ENCODE results near the gene SORBS2. TPM values are rescaled to one million over a fixed set of nuclear protein-coding genes. Genes with fewer than 3 reads are reported as not detected.

The SORBS2 gene
- total RNA-seq, 1 donor from 2014 or later = 819 TPM

DNA sequence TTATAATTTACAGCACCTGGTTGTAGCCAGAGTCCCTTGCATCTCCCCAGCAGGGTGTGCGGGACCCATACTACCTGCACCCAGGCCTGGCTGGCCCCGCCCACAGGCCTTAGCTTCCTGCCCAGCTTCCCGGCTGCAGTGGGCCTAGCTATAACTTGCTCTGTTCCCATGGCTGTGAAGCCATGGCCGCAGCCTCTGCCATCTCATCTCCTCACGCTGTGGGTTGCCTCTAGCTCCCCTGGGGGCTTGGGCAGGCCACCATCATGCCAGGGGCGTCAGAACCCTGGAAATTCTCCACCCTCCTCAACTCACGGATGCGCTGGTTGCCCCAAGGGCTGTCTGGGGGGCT, 26.1 kb upstream of the SORBS2 start:
- no peak for ATAC-seq (ENCODE audit: poor library complexity)
- intact Hi-C loops (cut with DNase I) = no loop called here

DNA sequence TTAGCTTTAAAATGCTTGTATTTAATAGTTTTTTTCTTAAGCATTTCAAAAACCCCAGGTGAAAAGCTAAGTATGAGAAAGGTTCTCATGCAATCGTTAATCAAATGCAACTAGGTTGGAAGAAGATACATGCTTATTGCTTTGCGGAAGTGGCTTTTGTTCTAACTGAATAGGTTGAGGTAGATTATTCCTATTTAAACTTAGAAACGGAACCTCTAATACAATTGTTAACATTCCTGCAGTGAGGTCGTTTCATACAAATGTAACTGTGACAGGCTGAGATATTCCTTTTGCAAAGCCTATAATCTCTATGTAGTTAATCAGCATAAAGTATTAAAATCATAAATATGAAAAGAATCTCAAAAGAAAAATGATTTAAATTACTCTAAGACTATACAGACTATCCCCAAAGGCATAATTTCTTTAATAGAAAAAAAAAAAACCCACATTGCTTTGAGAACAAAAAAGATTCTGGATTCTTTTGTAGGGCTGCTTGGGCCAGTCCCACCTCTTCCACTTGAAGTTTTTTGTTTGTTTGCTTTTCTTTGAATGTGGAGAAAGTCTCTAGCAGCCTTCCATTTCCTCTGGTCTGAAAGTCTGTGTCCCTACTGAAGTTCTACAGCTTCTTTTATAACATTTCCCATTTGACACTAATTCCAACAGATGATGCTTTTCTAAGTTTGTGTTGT, 25.6 kb upstream of the SORBS2 start:
- intact Hi-C loops (cut with DNase I) = no loop called here
- no peak for ATAC-seq (ENCODE audit: poor library complexity)

More for the DNA sequence above, 26.1 kb upstream of the SORBS2 start:
- no peak for DNase-seq

DNA sequence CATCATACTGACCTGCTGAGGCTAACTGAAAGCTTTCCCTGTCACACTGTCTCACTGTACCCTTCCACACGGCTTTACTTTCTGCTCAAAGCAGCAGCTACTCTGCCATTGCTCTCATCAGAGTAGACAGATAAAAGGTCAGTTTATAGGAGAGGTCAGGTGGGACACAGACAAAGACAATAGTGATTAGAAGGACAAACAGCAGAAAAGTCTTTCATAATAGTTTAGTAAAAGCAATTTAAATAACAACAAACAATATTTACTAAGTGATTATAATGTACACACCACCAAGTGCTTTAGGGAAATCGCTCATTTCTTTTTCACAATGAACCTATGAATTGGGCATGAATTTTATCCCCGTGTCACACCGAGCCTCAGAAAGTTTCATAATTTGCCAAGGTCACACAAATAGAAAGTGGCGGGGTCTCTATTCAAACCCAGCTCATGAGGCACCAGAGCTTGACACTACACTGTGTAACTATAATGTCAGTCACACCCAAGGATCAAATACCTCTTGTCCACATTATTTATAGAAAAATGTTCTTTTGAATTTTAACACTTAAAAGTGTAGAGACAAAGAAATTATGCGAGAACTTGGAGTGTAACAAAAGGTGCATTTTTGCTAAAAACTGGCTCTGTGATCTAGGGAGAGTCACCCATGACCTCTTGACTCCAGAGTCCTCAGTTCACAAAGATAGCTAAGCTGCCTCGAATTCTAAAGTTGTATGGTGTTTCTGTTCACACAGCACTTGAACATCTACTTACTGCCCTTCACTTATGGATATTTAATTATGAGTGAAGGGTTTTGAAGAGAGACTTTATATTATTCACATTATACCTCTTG, 24.5 kb upstream of the SORBS2 start:
- peak; percentile 48 for ATAC-seq (ENCODE audit: poor library complexity)
- intact Hi-C loops (cut with DNase I) = no loop called here

More for the DNA sequence above, 25.6 kb upstream of the SORBS2 start:
- no peak for DNase-seq

DNA sequence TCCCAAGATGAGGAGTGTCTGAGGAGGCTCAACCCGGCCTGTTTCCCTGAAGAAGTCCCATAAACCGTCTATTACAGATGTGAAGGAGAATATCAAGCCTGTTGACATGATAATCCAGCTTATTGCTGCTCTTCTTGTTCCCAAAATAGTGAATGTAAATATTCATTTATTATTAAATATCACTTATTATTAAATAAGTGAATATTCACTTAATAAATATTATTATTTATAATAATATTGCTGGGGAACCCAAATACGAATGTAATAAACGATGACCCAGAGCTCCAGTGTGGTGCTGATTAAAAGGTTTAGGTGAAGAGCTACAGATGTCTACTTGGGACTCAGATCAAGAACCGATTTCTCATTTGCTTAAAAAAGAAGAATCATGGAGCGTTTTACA, 23.8 kb upstream of the SORBS2 start:
- intact Hi-C loops (cut with DNase I) = no loop called here
- ATAC-seq (ENCODE audit: poor library complexity) = no peak
- no peak for DNase-seq

More for the DNA sequence above, 24.5 kb upstream of the SORBS2 start:
- no peak for DNase-seq

DNA sequence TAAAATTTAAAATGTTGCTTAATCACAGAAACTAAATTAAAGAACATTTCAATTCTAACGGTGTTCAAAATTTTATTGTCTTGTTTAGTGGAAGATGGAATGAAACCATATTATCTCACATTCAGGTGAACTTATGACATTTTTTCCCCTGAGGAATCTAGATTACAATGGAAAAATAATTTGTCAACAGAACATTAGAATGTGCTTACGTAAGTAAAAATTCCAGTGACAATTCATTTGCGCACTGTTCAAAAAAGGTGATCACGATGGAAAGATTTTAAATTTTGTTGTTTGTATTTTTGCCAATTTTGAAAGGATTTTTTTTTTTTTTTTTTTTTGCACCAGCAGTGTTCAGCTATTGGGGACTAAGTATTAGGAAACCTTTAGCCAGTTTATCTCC, 23.3 kb upstream of the SORBS2 start:
- ATAC-seq (ENCODE audit: poor library complexity) = no peak
- DNase-seq = no peak
- intact Hi-C loops (cut with DNase I) = no loop called here

DNA sequence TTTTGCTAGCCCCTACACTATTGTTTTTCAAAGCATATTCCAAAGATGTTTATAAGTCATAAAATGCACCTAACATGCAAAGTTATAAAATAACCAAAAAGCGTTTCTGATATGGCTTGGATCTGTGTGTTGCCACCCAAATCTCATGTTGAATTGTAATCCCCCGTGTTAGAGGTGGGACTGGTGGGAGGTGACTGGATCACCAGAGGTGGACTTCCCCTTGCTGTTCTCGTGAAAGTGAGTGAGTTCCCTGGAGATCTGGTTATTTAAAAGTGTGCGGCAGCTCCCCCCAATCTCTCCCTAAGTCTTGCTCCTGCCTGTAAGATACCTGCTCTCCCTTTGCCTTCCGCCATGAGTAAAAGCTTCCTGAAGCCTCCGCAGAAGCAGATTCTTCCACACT, 22.8 kb upstream of the SORBS2 start:
- DNase-seq (no peak), ATAC-seq (ENCODE audit: poor library complexity) (no peak)
- intact Hi-C loops (cut with DNase I) = no loop called here

DNA sequence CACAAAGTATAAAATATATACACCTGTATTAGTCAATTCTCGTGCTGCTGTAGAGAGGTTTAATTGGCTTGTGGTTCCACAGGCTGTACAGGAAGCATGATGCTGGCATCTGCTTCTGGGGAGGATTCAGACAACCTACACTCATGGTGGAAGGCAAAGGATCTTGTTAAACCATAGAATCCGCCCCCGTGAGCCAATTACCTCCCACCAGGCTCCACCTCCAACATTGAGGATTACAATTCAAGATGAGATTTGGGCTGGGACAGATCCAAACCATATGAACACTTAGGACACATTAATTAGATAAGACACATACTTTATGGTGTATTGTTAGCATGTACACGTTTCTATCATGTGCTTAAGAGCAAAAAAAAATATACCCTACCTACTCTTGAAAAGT, 22.1 kb upstream of the SORBS2 start:
- ATAC-seq (ENCODE audit: poor library complexity) = no peak
- DNase-seq = no peak
- intact Hi-C loops (cut with DNase I) = no loop called here

DNA sequence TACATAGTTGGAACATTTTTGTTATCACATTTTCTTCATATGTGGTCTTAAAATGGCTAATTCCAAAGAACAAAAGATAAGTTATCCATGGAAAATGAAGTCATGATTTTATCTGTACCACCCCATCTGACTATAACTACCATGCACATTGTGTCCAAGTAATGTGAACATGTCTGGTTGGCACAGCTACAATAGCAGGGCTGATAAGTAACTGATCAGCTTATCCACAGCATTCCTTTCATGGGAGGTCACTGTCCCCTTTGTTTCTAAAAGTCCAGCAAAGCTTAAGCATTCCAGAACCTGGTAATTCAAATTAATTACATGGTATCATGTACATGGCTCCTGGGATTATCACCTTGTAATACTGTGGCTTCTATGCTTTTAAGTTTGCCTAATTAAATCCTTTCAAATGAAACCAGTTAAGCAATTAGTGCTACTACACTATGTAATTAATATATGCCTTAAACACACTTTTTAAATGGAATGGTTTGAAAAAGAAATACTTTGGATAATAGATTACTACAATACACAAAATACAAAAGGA, 21.1 kb upstream of the SORBS2 start:
- intact Hi-C loops (cut with DNase I) = no loop called here
- no peak for DNase-seq
- peak; percentile 27 for ATAC-seq (ENCODE audit: poor library complexity)

DNA sequence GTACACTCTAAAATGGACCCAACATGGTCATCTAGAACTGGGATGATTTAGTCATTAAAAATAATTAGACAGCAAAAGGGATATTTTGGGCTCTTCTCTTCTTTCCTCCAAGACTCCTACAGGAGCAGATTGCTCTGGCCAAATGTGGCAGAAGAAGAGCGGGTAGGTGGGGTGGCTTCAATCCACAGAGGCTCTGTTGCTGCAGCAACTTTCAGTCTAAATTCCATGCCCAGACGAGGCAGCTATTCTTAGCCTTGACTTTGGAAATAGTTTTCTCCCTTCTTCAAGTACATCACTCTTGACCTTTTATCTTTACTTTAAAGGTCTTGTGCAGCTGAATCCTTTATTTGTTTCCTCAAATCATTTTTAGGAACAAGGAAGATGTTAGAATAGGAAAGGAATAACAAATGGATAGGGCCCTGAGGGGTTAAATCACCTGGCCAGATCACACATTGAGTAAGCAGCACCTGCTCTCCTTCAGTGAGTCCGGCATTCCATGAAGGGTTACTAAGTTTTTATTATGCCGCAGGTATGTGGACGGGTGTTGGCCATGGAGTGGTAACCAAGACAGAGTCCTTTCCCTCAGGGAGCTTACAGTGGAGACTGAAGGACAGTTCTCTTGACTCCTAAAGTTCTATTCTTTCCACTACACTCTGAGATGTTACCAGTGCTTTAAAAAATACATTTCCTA, 19.3 kb upstream of the SORBS2 start:
- ATAC-seq (ENCODE audit: poor library complexity) (peak; percentile 37), DNase-seq (no peak)
- intact Hi-C loops (cut with DNase I) = no loop called here

DNA sequence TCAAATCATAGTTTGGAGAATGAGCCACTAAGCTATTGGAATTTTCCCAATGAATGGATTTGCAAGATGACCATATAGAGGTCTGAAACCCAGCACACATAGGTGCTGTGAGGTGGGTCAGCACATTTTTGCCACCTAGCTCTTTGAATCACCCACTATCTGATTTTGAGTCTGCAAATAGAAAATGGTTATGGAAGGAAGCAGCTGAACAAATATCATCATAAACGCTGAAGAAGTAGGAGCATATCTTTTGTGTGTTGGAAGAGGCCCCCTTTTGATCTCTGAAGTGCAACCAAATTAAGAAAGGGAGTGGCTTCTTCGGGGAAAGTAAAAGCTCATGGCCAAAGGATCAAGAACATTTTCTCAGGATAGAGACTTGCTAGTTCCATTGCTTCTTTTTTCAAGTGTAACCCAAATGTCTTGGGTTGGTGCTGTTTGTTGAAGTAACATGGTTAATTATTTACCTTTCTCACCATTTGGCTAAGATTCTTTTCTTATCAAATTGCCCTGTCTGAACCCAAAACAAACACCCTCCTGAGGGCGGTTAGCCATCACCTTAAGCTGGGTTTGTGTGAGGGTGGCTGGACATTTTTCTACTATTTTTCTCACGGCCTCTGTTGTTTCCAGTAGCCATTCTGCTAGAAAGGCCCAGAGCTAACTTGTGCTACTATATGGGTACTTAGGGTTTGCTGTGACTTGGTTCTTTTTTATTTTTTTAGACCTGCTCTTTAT, 18.4 kb upstream of the SORBS2 start:
- intact Hi-C loops (cut with DNase I) = no loop called here
- ATAC-seq (ENCODE audit: poor library complexity) (no peak), DNase-seq (no peak)

DNA sequence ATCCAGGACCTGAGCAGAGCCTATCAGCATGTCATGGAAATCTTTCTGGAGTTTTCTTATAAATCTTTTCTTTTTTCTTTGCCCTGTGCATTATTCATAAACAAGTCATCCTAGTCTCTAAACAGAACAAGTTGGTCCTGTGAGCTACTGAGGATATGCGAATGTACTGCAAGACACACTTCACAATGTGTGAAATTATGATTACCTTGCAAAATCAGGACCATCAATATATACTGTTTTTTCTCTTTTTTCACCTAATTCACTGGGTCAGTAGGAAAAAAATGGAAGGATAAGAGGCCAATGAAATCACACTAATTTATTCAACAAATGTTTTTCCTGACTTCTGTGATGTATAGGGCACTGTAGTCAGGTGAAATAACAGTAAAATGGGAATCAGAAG, 14.4 kb upstream of the SORBS2 start:
- intact Hi-C loops (cut with DNase I) = no loop called here
- no peak for ATAC-seq (ENCODE audit: poor library complexity)
- DNase-seq = no peak

DNA sequence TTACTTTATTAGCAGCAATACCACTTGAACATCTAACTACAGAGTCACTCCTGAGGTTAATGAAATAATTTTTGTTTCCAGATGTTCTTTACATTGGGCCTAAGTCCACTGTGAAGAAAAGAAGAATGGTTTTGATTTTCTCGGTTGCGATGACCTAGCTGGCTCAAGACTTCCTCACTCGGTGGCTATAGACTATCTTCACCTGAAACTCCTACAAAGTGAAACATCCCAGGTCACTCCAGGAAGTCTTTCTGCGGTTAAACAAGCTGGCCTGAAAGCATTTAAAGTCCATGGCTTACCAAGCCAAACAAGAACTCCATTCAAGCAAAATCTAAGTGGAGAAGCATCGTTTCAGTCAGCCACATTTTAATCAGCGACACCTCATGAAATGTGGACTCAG, 13.7 kb upstream of the SORBS2 start:
- ATAC-seq (ENCODE audit: poor library complexity) (no peak), DNase-seq (no peak)

DNA sequence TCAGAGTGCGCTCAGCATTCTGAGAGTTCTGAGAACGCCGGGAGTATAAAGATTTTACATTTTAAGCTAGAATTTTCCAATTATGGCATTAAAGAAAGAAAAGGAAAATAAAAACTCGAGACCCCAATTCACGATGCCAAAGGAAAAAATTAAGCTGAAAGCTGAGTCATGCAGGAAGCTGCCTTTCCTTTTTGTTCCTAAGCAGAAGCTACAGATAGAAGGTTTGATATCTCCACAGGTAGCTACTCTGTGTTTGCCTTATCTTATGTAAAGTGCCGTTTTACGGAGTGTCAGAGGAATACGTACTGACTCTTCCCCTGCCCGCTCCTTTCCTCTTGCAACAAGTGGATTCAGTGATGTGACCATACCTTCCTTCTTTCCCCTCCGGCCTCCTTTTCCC, 10.8 kb upstream of the SORBS2 start:
- ATAC-seq (ENCODE audit: poor library complexity) = no peak
- intact Hi-C loops (cut with DNase I) = no loop called here
- DNase-seq = no peak

More for the DNA sequence above, 13.7 kb upstream of the SORBS2 start:
- intact Hi-C loops (cut with DNase I) = no loop called here

DNA sequence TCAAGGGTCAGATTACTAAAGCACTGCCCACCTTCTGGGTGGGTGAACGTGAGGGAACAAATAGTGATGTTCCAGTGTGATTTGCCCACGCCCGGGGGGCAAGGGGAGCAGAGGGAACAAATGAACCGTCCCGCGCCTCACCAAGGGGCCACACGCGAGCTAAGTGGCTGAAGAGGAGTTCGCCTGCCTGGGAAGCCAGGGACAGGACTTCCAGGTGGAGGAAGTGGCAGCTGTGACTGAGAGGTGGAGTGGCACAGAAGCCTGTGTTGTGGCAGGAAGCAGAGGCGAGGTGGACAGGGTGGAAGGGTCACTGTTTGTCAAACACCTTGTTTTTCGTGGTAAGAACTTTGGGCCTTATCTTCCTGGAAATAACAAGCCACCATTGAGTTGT, 9.0 kb upstream of the SORBS2 start:
- ATAC-seq (ENCODE audit: poor library complexity) (no peak), DNase-seq (no peak)
- intact Hi-C loops (cut with DNase I) = no loop called here

DNA sequence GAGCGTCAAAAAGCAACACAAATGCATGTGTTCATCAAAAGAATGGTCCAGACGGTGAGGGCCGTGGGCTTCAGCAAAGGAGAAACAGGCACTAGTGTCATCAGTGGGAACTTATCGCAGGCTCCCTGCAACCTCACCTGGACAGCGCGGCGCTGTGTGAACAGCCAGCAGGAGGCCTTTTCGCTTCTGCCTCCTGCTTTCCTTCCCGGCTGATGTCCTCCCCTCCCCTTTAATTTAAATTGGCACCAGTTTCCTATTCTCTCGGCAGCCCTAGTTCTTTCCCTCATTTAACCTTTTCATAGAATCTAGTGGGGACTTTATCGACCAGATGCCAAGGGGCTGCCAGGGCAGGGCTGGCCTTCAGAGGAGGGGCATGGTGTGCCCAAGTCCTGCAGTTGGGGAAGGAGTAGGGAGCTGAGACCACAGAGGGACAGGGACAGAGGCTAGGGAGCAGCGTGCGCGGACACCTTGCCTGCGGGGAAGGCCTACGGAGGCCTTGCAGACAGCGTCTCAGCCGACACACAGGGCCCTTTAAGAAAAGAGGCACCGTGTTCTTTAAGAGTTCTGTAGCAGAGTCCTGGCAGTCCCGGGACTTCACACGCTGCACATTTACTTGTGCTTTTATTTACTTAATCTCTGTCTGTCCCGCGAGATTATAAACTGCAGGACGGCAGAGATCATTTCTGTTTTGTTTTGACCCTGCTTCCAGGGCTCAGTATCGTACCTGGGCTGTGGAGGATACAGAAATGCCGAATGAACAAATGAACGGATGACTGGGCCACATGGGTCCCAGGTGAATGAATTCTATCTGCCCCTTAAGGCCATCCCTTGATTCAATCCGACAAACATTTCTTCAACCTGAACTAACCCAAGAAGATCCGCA, 8.4 kb upstream of the SORBS2 start:
- DNase-seq (peak; percentile 44), ATAC-seq (ENCODE audit: poor library complexity) (peak; percentile 57)
- intact Hi-C loops (cut with DNase I) = no loop called here

DNA sequence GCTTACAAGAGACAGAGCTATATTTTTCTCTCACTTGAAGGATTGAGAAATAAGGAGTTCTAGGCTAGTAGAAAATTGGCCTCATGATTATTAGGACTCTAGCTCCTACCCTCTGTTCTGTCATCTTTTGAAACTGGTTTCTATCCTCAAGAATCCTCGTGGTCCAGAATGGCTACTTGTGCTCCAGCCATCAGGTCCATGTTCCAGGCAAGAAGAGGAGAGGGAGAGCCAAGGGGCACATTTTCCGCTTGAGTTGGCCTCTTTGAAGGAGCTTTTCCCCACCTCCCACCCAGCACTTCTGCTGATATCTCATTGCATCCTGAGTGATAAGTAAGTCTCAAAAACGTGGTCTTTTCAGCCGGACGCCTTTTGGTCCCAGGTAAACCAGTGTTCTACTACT, 7.2 kb upstream of the SORBS2 start:
- no peak for DNase-seq
- intact Hi-C loops (cut with DNase I) = no loop called here

DNA sequence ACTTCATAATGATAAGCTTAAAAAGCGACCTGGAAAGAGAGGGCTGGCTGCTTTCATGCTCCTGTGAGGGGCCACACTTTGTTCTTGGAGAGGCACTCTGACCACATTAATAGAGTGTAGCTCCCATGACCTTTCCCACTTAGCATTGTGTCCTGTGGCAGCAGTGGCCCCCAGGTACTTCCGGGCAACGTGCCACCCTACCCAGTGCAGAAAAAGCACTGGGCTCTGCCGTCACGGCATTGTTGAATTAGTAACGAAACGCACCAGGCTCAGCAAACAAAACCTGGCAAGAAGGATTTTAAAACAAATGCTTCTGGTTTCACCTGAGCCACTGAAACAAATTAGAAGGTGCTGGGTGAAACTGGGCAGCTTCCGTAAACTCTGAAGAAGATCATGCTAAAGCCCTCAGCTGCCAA, 5.4 kb upstream of the SORBS2 start:
- peak; percentile 80 for DNase-seq
- peak; percentile 78 for ATAC-seq (ENCODE audit: poor library complexity)
- intact Hi-C loops (cut with DNase I) = no loop called here

More for the DNA sequence above, 7.2 kb upstream of the SORBS2 start:
- ATAC-seq (ENCODE audit: poor library complexity) = no peak

DNA sequence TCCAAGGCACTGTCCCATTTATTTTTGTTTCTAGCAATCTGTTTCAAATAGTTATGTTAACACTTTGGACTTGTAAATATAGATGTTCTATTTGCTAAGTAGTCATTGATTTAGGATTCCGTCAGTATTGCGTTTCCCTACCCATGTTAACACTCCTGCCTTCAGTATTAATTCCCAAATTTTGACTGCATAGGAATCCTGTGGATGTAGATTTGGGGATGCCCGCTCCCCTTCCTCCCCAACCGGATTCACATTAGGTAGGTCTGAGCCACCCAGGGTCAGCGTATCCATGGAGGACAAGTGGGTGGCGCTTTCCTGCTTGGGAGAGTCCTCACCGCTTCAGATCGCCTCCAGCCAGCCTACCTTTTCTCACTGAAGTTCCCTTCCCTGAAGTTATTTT, 1.1 kb upstream of the SORBS2 start:
- ATAC-seq (ENCODE audit: poor library complexity) = no peak
- no peak for DNase-seq
- intact Hi-C loops (cut with DNase I) = no loop called here
